NCI-H524 treated with DMSO at 0.1 percent for 48 hours (cell line): ENCODE measurements around the gene GLIS1.

Experiments used
- DNase-seq: peaks from one replicate; lab custom pipeline; 2025; lab: John Stamatoyannopoulos, UW

Gene GLIS1

DNA sequence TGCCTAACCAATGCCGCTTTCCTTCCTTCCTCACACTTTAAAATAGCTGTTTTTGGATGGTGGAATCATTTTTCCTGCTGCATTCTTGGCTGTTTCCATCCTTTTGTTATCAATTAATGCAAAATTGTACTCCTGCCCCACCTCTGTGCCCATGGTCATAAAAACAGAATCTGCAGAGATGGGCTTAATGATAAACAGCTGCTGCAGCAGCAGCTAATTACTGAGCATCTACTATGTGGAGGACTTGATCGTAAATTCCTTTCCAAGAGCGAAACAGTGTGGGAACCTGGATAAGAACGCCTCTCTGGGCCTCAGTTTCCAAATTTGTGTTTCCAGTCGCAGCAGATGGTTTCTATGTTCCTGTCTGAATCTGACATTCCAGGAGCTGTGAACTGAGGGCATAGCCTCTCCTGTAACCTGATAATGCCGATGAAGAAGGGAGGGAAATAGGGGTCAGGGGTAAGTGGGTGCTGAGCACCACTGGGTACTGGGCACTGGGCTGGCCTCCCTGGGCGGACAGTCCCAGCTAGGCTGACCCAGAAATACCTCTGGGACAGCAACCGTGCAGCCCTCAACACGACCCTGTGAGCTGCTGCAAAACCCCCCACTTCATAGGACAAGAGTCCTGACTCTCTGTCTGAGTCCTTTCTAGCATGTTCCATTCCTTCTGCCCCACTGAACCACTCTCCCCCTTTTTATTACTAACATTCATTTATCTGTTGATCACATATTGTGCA is 158.1 kb downstream of the GLIS1 start:
- no peak for DNase-seq

DNA sequence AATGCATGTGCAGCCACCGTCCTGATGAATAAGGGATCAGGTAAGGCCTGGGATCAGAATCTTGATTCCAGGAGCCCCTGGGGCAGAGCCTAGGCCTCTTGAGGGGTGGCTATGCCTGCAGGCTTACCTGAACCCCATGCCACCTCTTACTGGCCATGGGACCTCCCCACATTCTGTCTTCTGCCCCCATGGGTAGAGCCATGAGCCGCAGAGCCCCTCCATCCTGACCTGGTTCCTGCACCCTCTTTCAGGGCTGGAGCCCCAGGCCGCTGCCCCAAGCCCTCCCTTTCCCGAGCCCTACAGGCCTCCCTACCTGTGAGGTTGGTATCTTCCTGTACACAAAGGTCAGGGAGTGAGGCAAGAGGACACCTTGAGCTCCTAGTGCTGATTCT is 159.0 kb downstream of the GLIS1 start:
- no peak for DNase-seq

DNA sequence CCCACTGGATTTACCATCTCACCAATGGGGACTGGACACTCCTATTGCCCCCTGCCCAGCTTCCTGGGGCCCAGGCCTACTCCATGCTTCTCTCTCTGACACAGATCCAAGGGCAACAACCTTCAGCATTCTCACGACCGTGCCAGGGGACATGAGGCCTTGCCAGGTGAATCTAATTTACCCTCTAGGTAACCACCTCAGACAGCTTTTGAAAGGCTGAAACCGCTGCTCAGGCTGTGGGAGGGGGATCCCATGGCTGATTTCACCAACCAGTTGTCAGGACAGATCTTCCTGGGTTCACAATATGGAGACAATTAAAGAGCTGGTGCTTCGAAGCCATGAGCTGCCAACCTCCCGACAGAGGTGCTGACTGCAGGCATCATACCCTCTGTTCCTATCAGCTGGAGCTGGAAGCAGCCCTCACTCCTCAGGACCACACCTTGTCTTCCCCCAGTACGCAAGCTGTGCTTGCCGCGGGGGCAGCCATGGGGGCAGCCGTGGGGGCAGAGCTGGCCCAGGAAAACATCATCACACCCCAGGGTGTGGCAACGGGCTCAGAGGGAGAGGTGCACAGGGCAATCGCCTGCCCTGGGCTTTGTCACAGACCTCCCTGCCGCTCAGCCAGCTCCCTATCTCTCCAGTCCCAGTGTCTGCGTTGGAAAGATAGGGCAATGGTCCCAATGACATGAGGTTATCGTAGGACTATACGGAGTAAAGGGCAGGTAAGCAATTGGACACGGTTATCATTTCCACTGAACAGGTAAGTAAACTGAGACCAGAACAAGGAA is 159.5 kb downstream of the GLIS1 start:
- DNase-seq: no peak

DNA sequence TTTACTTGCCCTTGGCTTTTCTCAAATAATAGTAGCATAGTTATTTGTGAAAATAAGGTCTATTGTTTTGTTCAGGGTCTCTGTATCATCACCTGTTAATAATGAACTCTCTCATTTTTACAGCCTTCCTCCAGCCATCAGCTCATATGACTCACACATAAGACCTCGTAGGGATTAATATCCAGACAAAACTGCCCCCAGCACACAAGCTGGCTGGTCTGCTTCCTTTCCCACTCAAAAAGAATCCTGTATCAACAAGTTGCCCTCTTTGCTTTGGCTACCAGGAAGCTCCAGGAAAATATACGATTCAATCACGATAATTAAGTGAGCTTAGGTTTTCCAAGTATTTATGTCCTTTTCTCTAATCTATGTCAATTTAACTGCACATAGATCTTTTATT is 160.6 kb downstream of the GLIS1 start:
- no peak for DNase-seq

DNA sequence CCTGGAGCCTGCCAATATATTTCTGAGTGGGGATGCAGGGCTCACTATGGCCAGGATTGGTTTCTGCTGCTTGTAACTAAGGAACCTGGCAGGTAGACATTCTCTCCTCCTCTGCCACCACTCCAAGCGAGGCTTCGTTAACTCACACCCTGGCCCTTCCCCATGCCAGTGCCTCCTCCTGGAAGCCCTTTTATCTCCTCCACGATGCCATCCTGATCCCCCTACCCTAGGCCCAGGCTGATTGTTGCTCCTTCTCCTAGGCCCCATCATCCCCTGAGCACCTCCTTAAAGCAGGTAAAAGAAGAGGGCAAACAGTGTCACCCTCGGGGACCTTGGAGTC is 161.2 kb downstream of the GLIS1 start:
- DNase-seq: no peak

DNA sequence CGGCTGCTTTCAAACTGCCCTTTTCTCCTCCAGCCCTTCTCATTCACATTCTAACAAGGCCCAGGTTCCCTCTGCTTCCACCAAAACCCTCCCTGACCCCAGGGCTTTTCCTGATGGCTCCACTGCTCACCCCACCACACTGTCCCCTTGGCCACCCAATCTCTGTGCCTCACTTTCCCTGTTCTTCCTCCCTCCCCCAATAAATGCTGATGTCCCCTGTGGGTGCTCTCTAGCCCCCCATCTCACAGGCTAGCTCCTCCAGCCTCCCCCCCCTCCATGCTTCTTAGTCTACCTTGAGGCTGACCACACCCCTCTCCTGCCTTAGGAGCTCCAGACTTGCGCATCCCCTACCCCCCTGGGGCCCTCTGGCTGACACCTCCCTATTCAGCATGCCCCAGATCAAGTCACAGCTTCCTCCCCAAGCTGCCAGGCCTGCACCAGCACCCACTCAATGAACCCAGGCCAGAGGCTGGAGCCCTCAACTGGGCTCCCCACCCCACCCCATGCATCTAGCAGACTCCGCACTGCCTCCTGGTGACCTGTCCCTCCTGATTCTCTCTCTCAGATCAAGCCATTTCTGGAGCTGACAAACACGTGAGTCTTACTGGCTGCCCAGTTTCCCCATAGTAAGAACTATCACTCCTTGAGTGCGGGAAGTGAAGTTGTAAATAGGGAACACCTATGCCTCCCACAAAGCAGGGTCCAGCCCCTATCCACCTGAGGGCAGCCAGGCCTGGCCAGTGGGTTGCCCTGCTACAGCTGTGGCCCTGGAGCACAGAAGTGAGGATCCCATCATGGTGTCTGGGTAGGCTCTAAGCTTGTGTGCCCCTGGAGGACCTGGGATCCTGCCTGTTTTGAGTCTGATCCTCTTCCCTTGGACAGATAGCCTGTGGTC is 161.9 kb downstream of the GLIS1 start:
- no peak for DNase-seq

DNA sequence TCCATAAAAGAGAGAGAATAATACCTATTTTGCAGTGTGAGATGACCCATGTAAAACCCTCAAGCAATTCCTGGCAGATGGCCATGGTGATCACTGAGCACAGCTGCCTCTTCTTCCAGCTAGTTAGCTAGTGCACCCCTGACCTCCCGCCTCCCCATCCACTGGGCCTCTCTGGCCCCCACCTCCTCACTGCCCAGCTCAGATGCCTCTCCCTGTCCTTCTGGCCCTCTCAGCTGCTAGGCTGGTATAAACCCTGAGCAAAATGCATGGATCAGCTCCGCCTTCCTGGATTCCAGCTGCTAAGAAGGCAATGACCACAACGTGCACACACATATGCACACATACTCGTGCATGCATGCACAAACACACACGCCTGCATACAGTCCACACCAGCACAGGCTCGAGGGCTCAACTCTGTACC is 162.6 kb downstream of the GLIS1 start:
- DNase-seq: no peak

DNA sequence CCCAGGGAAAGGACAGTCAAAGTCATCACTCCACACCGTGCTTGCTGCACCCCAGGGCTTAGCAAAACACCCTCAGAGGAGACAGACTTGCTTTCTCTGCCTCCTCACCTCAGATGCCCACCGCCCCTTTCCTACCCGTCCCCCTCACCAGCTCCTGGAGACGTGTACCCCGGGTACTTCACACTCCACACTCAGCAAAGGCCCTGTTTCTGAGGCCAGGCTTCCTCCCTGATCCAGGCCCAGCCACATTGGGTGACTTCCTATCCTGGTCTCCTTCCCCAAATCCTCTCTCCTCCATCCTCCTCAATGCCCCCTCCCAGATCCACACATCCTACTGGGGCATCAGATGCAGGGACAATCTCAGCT is 163.0 kb downstream of the GLIS1 start:
- DNase-seq: no peak

DNA sequence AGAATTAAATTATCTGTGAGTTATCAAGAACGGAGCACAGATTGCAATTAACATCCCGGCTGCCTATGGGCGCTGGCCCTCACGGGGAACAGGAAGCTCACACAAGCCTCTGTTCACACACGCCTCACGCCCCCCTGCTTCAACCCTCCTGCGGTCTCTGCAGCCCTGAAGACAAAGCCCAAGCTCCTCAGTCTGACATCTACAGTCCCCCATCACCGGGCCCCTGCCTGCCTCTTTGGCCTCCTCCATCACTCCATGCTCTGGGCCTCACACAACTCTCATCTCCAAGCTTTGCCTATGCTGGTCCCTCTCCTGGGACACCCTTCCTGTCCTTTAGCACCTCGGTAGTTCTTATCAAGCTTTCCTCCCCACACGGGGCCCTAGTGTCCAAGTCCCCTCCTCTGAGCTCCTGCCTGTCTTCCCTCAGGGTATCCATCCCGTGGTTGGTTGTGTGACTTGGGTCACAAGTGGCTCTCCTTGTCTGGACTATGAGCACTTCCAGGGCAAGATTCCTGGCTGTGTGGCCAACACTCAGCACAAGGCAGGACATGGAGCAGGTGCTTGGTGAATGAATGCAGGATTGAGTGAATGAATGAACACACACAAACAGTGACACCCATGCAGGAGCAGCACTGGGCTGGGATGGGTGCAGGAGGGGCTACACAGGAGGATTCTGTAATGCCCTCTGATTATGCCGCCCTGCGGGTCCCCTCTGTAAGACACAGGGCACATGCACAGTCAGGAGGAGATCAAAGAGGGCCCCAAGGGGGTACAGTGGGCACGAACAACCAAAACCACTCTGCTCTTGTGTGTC is 163.6 kb downstream of the GLIS1 start:
- DNase-seq: no peak

DNA sequence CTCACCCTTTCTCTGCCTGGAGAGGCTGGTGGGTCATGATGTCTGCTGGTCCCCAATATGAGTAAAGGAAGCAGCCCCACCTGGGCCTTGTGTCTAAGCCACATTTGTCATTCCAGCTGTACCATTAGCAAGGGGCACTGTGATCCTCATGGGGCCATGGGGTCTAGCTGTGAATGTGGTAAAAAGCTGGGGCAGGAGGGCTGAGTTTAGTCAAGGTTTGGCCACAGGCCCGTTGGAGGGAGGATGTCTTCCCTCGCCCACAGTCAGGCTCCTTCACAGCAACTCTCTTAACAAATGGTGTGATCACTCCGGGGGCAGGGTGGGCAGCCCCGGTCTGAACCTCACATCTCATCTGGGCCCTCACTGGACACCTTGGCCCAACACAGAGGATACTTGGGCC is 164.3 kb downstream of the GLIS1 start:
- no peak for DNase-seq

DNA sequence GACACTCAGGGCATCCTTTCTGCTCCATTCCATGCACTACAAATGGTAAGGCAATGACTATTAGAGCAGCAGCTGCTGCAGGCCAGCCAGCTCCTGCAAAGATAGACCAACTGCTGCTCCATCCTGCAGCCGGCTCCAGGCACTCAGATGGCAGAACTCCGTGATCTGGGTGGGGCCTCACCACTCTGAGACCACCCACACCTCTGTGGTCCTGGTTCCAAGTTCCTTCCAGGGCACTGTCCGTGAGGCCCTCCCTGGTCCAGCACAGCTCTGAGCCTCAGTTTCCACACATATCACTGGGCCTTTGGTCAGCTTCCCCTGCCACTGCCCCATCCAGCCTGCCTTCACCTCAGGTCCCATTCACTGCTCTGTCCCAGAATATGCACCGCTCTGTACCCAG is 165.0 kb downstream of the GLIS1 start:
- no peak for DNase-seq

DNA sequence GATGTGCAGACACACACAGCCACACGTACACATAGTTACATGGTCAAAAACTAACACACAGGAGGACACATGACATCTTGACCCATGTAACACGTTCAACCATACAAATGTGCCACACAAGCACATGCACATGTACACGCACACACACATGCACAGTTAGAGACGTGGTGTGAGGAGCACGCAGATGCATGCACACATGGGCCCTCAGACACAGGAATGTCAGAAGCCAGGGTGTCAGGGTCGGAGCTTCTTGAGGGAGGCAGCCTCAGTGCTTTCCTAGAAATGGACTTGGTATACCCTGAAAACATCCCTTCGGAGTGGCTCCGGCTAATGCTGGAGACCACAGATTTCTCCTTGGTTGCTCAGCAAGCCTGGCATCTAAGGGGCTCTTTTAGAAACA is 165.4 kb downstream of the GLIS1 start:
- DNase-seq: no peak

DNA sequence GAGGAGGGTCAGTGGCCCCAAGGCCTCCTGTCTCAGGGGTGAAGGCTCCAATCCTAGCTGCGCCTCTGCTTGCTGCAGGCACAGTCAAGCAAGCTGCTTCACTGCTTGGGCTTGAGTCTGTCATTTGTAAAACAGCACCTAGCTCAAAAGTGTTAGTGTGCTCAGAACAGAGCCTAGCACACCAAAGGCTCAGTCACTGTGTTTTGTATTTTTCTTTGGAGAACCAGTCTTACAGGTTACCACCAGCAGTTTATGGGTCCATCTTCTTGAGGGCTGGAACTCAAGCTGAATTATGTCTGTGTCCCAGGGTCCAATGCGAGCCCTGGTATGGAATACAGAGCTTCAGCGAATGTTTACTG is 166.2 kb downstream of the GLIS1 start:
- DNase-seq: no peak

DNA sequence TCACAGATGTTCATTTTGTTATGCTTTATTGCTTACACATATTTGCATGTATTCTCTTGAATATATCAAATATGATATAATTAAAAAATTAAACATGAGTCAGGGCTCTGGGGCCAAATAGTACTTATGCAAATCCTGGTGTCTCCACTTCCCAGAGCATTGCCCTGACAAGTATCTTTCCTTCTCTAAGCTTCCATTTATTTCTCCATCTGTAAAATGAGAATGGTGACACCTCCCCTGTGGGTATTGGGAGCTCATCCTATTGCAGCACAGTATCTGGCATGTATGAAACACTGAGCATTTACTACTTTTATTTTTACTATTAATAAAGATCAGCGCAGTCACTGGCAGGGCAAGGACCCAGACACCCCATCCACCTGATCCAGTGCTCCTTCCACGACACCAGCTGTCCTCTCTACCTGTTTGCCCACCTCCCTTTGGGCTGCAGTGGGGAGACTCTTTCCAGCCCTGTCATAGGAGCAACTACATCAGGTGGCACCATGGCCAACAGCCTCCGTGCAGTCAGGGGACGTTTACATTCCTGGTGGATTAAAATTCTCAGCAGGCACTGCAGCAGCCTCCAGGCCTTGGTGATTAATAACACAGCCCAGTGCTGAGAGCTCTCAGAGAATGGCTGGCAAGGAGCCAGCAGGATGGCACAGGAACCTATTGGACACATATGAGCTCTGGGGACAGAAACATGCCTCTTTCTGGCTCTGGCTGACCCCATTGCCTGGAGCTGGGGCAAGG is 166.7 kb downstream of the GLIS1 start:
- peak; percentile 64 for DNase-seq

DNA sequence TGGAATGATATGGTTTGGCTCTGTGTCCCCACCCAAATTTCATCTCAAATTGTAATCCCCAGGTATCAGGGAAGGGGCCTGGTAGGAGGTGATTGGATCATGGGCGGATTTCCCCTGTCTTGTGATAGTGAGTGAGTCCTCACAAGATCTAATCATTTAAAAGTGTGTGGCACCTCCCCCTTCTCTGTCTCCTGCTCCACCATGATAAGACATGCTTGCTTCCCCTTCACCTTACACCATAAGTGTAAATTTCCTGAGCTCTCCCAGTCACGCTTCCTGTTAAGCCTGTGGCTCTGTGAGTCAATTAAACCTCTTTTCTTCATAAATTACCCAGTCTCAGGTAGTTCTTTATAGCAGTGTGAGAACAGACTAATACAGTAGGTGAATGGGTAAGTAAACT is 170.4 kb downstream of the GLIS1 start:
- DNase-seq: no peak

DNA sequence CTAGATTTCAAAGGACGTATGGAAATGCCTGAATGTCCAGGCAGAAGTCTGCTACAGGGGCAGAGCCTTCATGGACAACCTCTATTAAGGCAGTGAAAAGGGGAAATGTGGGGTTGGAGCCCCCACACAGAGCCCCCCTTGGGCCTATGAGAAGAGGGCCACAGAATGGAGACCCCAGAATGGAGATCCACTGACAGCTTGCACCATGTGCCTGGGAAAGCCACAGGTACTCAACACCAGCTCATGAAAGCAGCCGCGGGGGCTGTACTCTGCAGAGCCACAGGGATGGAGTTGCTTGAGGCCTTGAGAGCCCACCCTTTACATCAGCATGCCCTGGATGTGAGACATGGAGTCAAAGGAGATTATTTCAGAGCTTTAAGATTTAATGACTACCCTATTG is 171.1 kb downstream of the GLIS1 start:
- no peak for DNase-seq

DNA sequence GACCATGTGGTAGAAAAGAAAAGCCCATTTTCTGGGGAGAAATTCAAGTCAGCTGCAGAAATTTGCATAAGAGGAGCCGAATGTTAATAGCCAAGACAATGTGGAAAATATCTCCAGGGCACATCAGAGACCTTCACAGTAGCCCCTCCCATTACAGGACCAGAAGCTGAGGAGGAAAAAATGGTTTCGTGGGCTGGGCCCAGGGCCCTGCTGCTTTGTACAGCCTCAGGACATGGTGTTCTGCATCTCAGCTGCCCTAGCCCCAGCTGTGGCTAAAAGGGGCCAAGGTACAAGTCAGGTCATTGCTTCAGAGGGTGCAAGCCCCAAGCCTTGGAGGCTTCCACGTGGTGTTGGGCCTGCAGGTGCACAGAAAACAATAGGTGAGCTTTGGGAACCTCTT is 171.5 kb downstream of the GLIS1 start:
- no peak for DNase-seq

DNA sequence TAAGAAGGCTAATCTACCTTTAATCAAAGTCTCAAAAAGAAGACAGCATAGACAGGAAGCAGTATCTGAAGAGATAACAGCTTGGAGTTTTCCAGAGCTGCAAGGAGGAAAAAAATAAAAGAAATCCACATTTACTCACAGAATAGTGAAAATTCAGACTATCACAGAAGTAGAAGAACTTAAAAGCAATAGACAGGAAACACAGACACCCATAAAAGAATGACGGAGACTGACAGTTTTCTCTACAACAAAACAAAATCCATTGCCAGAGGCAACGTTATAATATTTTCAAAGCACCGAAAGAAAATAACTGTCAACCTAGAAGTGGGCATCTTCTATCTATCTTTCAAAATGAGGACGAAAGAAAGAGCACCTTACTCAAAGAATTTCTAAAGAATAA is 175.4 kb downstream of the GLIS1 start:
- DNase-seq: no peak

DNA sequence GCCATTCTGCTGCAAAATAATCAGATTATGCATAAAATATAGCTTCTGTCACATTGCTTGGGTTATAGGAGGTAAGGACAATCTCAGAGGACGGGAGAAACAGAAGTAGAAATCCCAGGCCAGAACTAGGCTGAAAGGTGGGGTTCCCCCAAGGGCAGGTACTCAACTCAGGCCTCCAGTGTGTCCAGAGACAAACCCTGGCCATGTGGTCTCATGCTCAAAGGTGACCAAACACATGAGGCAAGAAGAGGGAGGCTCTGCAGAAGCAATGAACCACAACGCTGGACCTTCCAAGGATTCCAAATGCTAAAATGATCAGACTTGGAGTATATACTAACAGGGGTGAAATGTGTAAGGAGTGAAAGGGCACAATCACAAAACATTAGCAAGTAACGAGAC is 176.0 kb downstream of the GLIS1 start:
- no peak for DNase-seq

DNA sequence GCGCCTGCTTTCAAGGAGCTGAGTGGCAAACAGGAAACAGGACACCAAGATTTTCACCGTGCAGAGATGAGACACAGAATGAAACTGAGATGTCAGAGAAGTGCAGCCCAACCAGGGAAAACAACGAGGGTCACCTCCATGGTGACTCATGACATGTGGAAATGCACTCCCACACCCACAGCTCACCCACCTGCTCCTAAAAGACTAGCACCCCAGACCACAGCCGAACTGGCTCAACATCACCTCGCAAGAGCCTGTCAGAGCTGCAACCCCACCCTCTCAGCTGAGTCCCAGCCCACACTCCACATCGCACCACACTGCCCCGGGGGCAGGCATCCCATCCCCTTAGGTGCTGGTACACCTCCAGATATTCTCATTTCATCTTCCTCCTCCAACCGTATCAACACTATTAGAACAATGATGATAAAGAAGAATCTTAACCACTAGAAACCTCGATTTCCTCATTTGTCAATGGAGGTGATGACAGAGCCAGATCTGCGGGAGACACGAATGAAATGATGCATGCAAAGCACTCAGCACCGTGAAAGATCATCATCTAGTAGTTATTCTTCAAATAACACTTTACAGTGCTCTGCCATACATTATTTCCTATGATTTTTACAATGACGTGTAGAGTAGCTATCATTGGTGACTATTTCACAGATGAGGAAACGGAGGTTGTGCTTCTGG is 176.5 kb downstream of the GLIS1 start:
- DNase-seq: no peak
